HG02938 (cell line): ENCODE results near the gene COL6A2.

Source experiments
- ATAC-seq: cut with Tn5 transposase; IDR thresholded peaks from one replicate; pipeline ENCODE4 v1.9.1; 2021; ENCODE audit warnings: mild to moderate bottlenecking, moderate library complexity; ENCODE audit not compliant: unreplicated experiment

COL6A2 gene

GRCh38 chr21:46153247-46154154 is 55.6 kb downstream of the COL6A2 start:
- no peak for ATAC-seq

GRCh38 chr21:46154155-46154954 is 56.4 kb downstream of the COL6A2 start:
- no peak for ATAC-seq

GRCh38 chr21:46154955-46155513 is 57.1 kb downstream of the COL6A2 start:
- ATAC-seq = no peak

GRCh38 chr21:46155514-46156377 is 57.8 kb downstream of the COL6A2 start, which contains the start of gene FTCD:
FTCD (minus strand) TSS chr21:46155579; CDS start chr21:46155523, 56 bp downstream.
- no peak for ATAC-seq

- no peak for ATAC-seq
These were observed 58.4 kb downstream of the COL6A2 start for GRCh38 chr21:46156378-46156645.

- no peak for ATAC-seq
These were observed 58.8 kb downstream of the COL6A2 start for GRCh38 chr21:46156678-46157077.

- no peak for ATAC-seq
These were observed 59.6 kb downstream of the COL6A2 start for GRCh38 chr21:46157396-46157986.

GRCh38 chr21:46157987-46158451 is 60.1 kb downstream of the COL6A2 start:
- no peak for ATAC-seq

- ATAC-seq = no peak
These were observed 60.9 kb downstream of the COL6A2 start for GRCh38 chr21:46158666-46159300.

- no peak for ATAC-seq
These were observed 61.5 kb downstream of the COL6A2 start for GRCh38 chr21:46159390-46159789.

- ATAC-seq = no peak
These were observed 62.1 kb downstream of the COL6A2 start for GRCh38 chr21:46159841-46160656.

- ATAC-seq = no peak
These were observed 62.7 kb downstream of the COL6A2 start for GRCh38 chr21:46160657-46160906.

- ATAC-seq = no peak
These were observed 63.2 kb downstream of the COL6A2 start for GRCh38 chr21:46160907-46161632.

GRCh38 chr21:46161633-46162592 is 64.0 kb downstream of the COL6A2 start:
- no peak for ATAC-seq

GRCh38 chr21:46163380-46163779 is 65.5 kb downstream of the COL6A2 start:
- no peak for ATAC-seq

- ATAC-seq = no peak
These were observed 67.2 kb downstream of the COL6A2 start for GRCh38 chr21:46165098-46165497.

GRCh38 chr21:46168238-46168637 is 70.3 kb downstream of the COL6A2 start:
- no peak for ATAC-seq
